Measurements from ENCODE around the gene ADAM11.
"Not testable (repeated sequence)": the region's sequence is repeated elsewhere in the genome, so short reads cannot be mapped to it uniquely, and the experiment has no call there.

The ADAM11 gene

GRCh38 chr17:44796731-44797130 is 37.9 kb downstream of the ADAM11 start:
- DNase-seq: no peak

GRCh38 chr17:44797802-44798201 is 39.0 kb downstream of the ADAM11 start:
- no peak for DNase-seq

- no peak for DNase-seq
Observed at GRCh38 chr17:44798356-44798755, 39.6 kb downstream of the ADAM11 start.

- no peak for DNase-seq
Observed at GRCh38 chr17:44801880-44802279, 43.1 kb downstream of the ADAM11 start.

- DNase-seq: no peak
Observed at GRCh38 chr17:44804302-44805089, 45.7 kb downstream of the ADAM11 start.

GRCh38 chr17:44807093-44807816 is 48.5 kb downstream of the ADAM11 start:
- DNase-seq: no peak

GRCh38 chr17:44807817-44808155 is 49.0 kb downstream of the ADAM11 start:
- DNase-seq: no peak

- DNase-seq: no peak
Observed at GRCh38 chr17:44808156-44808555, 49.4 kb downstream of the ADAM11 start.

- not testable (repeated sequence) for DNase-seq
Observed at GRCh38 chr17:44808656-44809388, 50.0 kb downstream of the ADAM11 start.

GRCh38 chr17:44812263-44812662 is 53.5 kb downstream of the ADAM11 start:
- DNase-seq: no peak

GRCh38 chr17:44818508-44818907 is 59.7 kb downstream of the ADAM11 start:
- not testable (repeated sequence) for DNase-seq

GRCh38 chr17:44820631-44821212 is 61.9 kb downstream of the ADAM11 start:
- no peak for DNase-seq

GRCh38 chr17:44825236-44825635 is 66.4 kb downstream of the ADAM11 start:
- not testable (repeated sequence) for DNase-seq

- no peak for DNase-seq
Observed at GRCh38 chr17:44826123-44826790, 67.5 kb downstream of the ADAM11 start.

- no peak for DNase-seq
Observed at GRCh38 chr17:44827863-44828262, 69.1 kb downstream of the ADAM11 start.

- DNase-seq: peak in 3 of 6 experiments; percentile 14 to 38 (median 26)
Observed at GRCh38 chr17:44828919-44829522, 70.2 kb downstream of the ADAM11 start.

GRCh38 chr17:44829523-44830358 is 71.0 kb downstream of the ADAM11 start, which contains the start of gene GJC1:
Gene GJC1 (minus strand): TSS chr17:44830287. CDS start chr17:44805817, 24,470 bp downstream.
- peak in 1 of 6 experiments; percentile 14 for DNase-seq

- peak in 3 of 6 experiments; percentile 7 to 8 (median 8) for DNase-seq
Observed at GRCh38 chr17:44830359-44831288, 71.8 kb downstream of the ADAM11 start.

GRCh38 chr17:44831371-44831770 is 72.6 kb downstream of the ADAM11 start:
- no peak for DNase-seq
